Activated T-cell treated with anti-CD3 and anti-CD28 coated beads, Interleukin-2, amount 50 U/mL, for 24 hours (primary cell): ENCODE measurements around the gene ZFHX3.

Source experiments
- DNase-seq: peaks from one replicate; pipeline ENCODE4 v3.0.0-alpha.2; 2020
- H3K27ac Mint-ChIP-seq: 2 replicates; pipeline ENCODE4 v1.8.0; 2020; ENCODE audit warnings: mild to moderate bottlenecking, mixed read lengths
- H3K27me3 Mint-ChIP-seq: 2 replicates; pipeline ENCODE4 v1.8.0; 2020; ENCODE audit warnings: mixed read lengths
- H3K36me3 Mint-ChIP-seq: 2 replicates; pipeline ENCODE4 v1.8.0; 2020; ENCODE audit warnings: low read depth, mixed read lengths
- H3K4me1 Mint-ChIP-seq: 2 replicates; pipeline ENCODE4 v1.8.0; 2020; ENCODE audit warnings: low read depth, mixed read lengths
- H3K4me3 Mint-ChIP-seq: 2 replicates; pipeline ENCODE4 v1.8.0; 2020; ENCODE audit warnings: mild to moderate bottlenecking, moderate library complexity, mixed read lengths
- H3K9me3 Mint-ChIP-seq: 2 replicates; pipeline ENCODE4 v1.8.0; 2020; ENCODE audit warnings: mixed read lengths

The ZFHX3 gene

DNA sequence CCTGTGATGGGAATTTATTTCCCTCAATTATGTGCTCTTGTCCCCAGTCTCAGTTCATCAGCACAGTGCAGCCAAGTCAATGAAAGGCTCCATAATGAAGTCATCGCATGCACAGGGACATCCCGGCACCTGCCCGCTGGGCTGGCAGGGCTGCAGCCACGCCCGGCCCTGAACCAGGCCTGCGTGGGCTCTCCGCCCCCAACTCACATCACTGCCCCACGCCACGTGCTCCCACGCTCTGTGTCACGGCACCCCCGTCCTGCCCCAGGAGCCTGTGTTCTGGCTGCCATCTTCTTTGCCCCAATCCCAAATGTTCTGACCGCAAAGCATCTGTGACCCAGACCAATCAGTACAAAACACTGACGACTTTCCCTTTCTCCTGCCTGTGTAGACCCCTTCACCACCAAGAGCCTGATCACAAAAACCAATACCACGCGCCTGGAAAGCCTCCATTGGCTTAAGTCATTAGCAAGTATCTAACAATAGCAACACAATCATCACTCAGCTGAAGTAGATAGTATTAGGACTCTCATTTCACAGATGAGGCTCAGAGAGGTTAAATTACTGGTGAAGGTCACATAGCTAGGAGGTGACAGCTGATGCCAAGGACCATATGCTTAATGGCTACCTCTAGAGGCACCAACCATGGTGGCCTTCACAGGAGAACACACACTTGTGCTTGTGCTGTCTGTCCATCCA, 202.5 kb downstream of the ZFHX3 start:
- H3K4me1 Mint-ChIP-seq = peaks cover 9% of the 10 kb centered on the region
- H3K9me3 Mint-ChIP-seq = no peaks in the 10 kb centered on the region
- no peak for DNase-seq
- no peaks in the 10 kb centered on the region for H3K36me3 Mint-ChIP-seq
- no peak overlapping the region for H3K27ac Mint-ChIP-seq
- H3K27me3 Mint-ChIP-seq = peaks cover 13% of the 10 kb centered on the region
- H3K4me3 Mint-ChIP-seq = no peak overlapping the region

DNA sequence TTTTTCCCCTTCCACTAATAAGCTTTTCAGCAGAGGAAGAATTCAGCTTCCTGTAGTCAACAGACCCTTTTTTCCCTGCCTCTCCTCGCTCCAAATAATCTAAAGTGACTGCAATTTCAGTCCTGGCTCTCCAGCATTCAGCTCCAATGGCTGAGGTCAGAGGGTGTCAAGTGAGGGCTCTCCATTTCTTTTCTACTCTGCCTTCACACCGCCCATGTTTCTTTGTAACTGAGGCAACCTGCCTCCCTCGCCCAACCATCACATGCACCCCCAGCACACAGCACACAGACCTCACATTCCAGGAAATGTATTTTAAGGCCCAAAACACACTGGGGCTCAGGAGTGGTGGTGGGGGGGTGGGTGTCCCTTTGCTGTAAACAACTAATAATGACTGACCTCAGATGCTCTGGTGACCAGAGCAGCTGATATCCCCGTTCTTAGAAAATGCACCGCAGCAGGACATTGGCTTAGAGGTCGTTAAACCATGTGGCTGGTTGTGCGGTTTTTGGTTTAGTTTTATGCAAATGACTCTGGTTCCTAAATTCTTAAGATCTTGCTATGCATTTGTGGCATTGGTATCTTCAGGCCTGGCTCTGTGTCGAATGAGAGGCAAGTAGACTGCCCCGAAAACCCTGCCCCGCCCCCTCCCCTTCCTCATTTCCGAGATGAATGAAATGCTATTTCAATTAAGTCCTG, 203.6 kb downstream of the ZFHX3 start:
- DNase-seq = no peak
- Mint-ChIP-seq H3K4me1 (peaks cover 9% of the 10 kb centered on the region), H3K4me3 (no peak overlapping the region), H3K36me3 (no peaks in the 10 kb centered on the region), H3K27me3 (peaks cover 13% of the 10 kb centered on the region), H3K27ac (no peak overlapping the region), H3K9me3 (no peaks in the 10 kb centered on the region)

GRCh38 chr16:72841506-72841905, 206.4 kb downstream of the ZFHX3 start:
- no peak for DNase-seq
- H3K27ac Mint-ChIP-seq = no peak overlapping the region
- H3K27me3 Mint-ChIP-seq = peaks cover 5% of the 10 kb centered on the region
- no peaks in the 10 kb centered on the region for H3K36me3 Mint-ChIP-seq
- H3K4me3 Mint-ChIP-seq = no peak overlapping the region
- no peaks in the 10 kb centered on the region for H3K9me3 Mint-ChIP-seq
- peaks cover 9% of the 10 kb centered on the region for H3K4me1 Mint-ChIP-seq

DNA sequence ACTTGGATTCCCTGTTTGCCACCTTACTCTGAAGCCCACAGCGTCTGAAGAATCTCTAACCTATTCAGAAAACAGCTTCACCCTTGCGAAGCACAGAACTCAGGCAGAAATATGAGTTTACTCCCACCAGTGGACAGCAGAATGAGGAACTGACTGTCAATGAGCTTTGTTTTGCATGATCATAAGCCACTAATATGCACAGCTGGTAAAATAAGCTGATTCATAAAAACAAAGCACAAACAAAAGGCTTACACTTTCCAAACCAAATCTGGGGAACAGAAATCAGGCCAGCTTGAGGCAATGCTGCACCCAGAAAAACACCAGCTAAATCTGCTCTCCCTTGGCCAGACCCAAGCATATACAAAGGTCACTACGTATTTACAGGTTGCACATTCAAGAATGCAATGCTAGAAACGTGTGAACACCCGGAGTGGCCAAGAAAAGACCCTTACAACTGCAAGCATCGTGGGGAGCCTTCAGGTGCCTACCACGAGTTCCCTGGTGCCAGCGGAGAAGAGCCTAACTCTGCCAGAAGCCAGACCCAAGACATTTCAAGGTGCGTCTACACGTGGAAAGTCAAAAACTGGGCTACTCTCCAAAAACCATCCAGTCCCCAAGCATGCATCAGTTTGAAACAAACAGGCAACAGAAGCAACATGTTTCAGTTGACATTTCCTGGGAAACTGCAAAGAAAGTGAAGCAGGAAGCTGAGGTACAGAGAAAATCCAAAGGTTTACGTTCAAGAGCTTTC, 207.1 kb downstream of the ZFHX3 start:
- no peak for DNase-seq
- Mint-ChIP-seq H3K4me1 (peaks cover 9% of the 10 kb centered on the region), H3K4me3 (no peak overlapping the region), H3K36me3 (no peaks in the 10 kb centered on the region), H3K27ac (no peak overlapping the region), H3K9me3 (no peaks in the 10 kb centered on the region), H3K27me3 (peaks cover 4% of the 10 kb centered on the region)

- Mint-ChIP-seq H3K27ac (no peak overlapping the region), H3K4me1 (peaks cover 1% of the 10 kb centered on the region), H3K4me3 (no peak overlapping the region), H3K27me3 (no peaks in the 10 kb centered on the region), H3K9me3 (no peaks in the 10 kb centered on the region), H3K36me3 (no peaks in the 10 kb centered on the region)
- DNase-seq = no peak
Observed at GRCh38 chr16:72838951-72839350, 209.0 kb downstream of the ZFHX3 start.

- H3K4me1 Mint-ChIP-seq = no peaks in the 10 kb centered on the region
- H3K27me3 Mint-ChIP-seq = no peaks in the 10 kb centered on the region
- no peaks in the 10 kb centered on the region for H3K36me3 Mint-ChIP-seq
- H3K9me3 Mint-ChIP-seq = no peaks in the 10 kb centered on the region
- H3K27ac Mint-ChIP-seq = no peak overlapping the region
- H3K4me3 Mint-ChIP-seq = no peak overlapping the region
- DNase-seq = no peak
Observed at GRCh38 chr16:72838586-72838910, 209.4 kb downstream of the ZFHX3 start.

DNA sequence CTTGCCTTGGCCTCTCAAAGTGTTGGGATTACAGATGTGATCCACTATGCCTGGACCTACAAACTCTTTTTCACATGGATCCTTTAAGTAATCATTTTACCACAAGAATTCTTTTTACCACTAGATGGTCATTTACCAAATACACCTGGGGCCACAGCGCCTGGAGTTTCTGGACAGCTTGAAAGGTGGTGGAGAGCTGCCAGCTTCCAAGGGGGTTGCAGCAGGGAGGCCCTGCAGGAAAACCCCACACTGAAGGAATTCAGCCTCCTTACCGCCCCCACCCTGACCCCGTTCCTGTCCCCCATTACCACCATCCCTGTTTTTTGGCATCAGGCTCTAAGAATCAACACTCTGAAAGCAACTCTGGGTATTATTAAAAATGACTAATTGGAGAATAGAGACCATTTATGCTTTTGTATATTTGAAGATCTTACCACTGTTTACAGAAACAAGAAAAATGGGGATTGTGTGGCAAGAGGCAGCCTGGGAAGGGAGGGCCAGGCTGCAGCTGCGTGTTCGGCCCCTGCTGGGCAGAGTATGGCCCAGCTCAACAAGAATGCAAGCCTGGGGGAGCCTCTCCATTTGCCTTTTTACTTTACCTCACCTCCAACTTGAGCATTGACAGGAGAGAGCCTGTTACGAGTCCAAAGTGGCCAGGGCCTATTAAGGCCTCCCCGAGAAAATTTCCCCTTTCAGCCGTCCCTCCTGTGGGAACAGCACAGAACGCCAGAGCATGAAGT, 209.9 kb downstream of the ZFHX3 start:
- Mint-ChIP-seq H3K36me3 (no peaks in the 10 kb centered on the region), H3K27ac (no peak overlapping the region), H3K4me3 (no peak overlapping the region), H3K4me1 (no peaks in the 10 kb centered on the region), H3K9me3 (no peaks in the 10 kb centered on the region), H3K27me3 (no peaks in the 10 kb centered on the region)
- DNase-seq = no peak

GRCh38 chr16:72836985-72837384, 210.9 kb downstream of the ZFHX3 start:
- no peak overlapping the region for H3K27ac Mint-ChIP-seq
- H3K36me3 Mint-ChIP-seq = no peaks in the 10 kb centered on the region
- H3K4me3 Mint-ChIP-seq = no peak overlapping the region
- no peaks in the 10 kb centered on the region for H3K4me1 Mint-ChIP-seq
- H3K27me3 Mint-ChIP-seq = peaks cover under 1% of the 10 kb centered on the region
- H3K9me3 Mint-ChIP-seq = no peaks in the 10 kb centered on the region
- DNase-seq = no peak

GRCh38 chr16:72836181-72836580, 211.7 kb downstream of the ZFHX3 start:
- Mint-ChIP-seq H3K36me3 (no peaks in the 10 kb centered on the region), H3K9me3 (no peaks in the 10 kb centered on the region), H3K4me3 (no peak overlapping the region), H3K4me1 (no peaks in the 10 kb centered on the region), H3K27me3 (peaks cover 5% of the 10 kb centered on the region), H3K27ac (no peak overlapping the region)
- no peak for DNase-seq

- no peak overlapping the region for H3K27ac Mint-ChIP-seq
- no peaks in the 10 kb centered on the region for H3K9me3 Mint-ChIP-seq
- no peaks in the 10 kb centered on the region for H3K36me3 Mint-ChIP-seq
- H3K4me1 Mint-ChIP-seq = no peaks in the 10 kb centered on the region
- no peak for DNase-seq
- no peak overlapping the region for H3K4me3 Mint-ChIP-seq
- peaks cover 5% of the 10 kb centered on the region for H3K27me3 Mint-ChIP-seq
Observed at GRCh38 chr16:72835086-72835485, 212.8 kb downstream of the ZFHX3 start.

DNA sequence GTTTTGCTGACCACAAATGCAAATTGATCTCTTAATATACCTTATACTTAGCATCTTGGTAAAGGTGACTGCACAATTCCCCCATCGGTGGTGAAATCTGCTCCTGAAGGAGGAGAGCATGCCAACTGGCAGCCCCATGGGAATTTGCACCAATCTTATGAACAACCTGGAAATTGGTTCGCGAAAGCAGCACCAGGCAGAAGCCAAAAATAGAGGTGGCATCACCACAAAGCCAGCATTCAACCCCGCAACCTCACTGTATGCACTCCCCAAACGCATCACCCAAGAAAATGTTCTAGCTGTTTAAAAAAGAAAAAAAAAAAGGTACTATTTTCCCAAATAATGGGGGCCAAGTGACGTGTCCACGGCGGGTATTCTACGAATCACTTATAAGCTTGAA, 213.4 kb downstream of the ZFHX3 start:
- Mint-ChIP-seq H3K27me3 (peaks cover 7% of the 10 kb centered on the region), H3K4me1 (no peaks in the 10 kb centered on the region), H3K27ac (no peak overlapping the region), H3K4me3 (no peak overlapping the region), H3K36me3 (no peaks in the 10 kb centered on the region), H3K9me3 (no peaks in the 10 kb centered on the region)
- DNase-seq = no peak

- no peak overlapping the region for H3K4me3 Mint-ChIP-seq
- H3K27ac Mint-ChIP-seq = no peak overlapping the region
- no peaks in the 10 kb centered on the region for H3K9me3 Mint-ChIP-seq
- H3K36me3 Mint-ChIP-seq = no peaks in the 10 kb centered on the region
- H3K4me1 Mint-ChIP-seq = no peaks in the 10 kb centered on the region
- DNase-seq = no peak
- H3K27me3 Mint-ChIP-seq = peaks cover 7% of the 10 kb centered on the region
Observed at GRCh38 chr16:72833969-72834368, 214.0 kb downstream of the ZFHX3 start.

DNA sequence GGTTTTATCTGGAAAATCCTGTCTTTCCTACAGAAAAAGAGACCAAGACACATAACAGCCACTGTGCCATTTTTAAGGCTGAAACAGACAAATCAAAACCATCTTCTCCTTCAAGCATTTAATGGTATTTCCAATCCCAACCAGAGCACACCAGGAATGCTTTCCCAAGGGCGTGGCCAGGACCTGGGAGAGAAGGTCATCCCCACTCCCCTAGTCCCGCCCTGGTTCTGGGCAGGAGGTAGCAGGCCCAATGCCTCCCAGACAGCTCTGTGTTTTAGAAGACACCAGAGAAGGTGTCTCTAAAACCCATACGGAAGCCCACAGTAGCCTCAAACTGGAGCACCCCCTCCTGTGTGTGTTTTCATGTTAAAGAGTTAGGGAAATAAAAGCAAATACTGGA, 214.4 kb downstream of the ZFHX3 start:
- Mint-ChIP-seq H3K4me1 (no peaks in the 10 kb centered on the region), H3K4me3 (no peak overlapping the region), H3K9me3 (no peaks in the 10 kb centered on the region), H3K27ac (no peak overlapping the region), H3K27me3 (peaks cover 7% of the 10 kb centered on the region), H3K36me3 (no peaks in the 10 kb centered on the region)
- no peak for DNase-seq

- H3K4me1 Mint-ChIP-seq = no peaks in the 10 kb centered on the region
- H3K36me3 Mint-ChIP-seq = no peaks in the 10 kb centered on the region
- no peak overlapping the region for H3K27ac Mint-ChIP-seq
- H3K9me3 Mint-ChIP-seq = no peaks in the 10 kb centered on the region
- DNase-seq = peak; percentile 80
- peaks cover 7% of the 10 kb centered on the region for H3K27me3 Mint-ChIP-seq
- no peak overlapping the region for H3K4me3 Mint-ChIP-seq
Observed at GRCh38 chr16:72832621-72833248, 215.2 kb downstream of the ZFHX3 start.
